LNCaP clone FGC (cell line): Measurements from ENCODE around the gene CPVL.
A peak's percentile ranks its signal among the peaks of the same experiment; 100 is the strongest.

Experiments used
- DNase-seq: peaks from one replicate; pipeline ENCODE4 v3.0.0-alpha.2; 2011; ENCODE audit warnings: low read depth
- H3K4me3 ChIP-seq: 2 replicates; pipeline ENCODE4 v1.5.1; 2011; ENCODE audit warnings: mild to moderate bottlenecking, low read depth, low read length, control low read depth
- CTCF ChIP-seq: IDR thresholded peaks from 2 replicates; pipeline ENCODE4 v1.5.1; 2012; ENCODE audit warnings: mild to moderate bottlenecking; ENCODE audit not compliant: control insufficient read depth, insufficient read depth; ENCODE audit errors: extremely low read depth

Gene CPVL

GRCh38 chr7:29173458-29173857 is 27.1 kb upstream of the CPVL start:
- no peak overlapping the region for H3K4me3 ChIP-seq
- TF ChIP-seq CTCF, result no peak

GRCh38 chr7:29170781-29171180 is 24.4 kb upstream of the CPVL start:
- no peak for TF ChIP-seq CTCF
- H3K4me3 ChIP-seq, result no peak overlapping the region
- DNase-seq, result no peak

More at GRCh38 chr7:29173458-29173857, 27.1 kb upstream of the CPVL start:
- DNase-seq, result no peak

GRCh38 chr7:29167721-29168120 is 21.4 kb upstream of the CPVL start:
- no peak overlapping the region for H3K4me3 ChIP-seq
- no peak for DNase-seq
- no peak for TF ChIP-seq CTCF

- DNase-seq, result peak; percentile 77
- TF ChIP-seq CTCF, result no peak
- H3K4me3 ChIP-seq, result no peak overlapping the region
Observed at GRCh38 chr7:29163854-29164253, 17.5 kb upstream of the CPVL start.

GRCh38 chr7:29162577-29162976 is 16.2 kb upstream of the CPVL start:
- TF ChIP-seq CTCF, result no peak
- H3K4me3 ChIP-seq, result no peak overlapping the region
- DNase-seq, result no peak

GRCh38 chr7:29161231-29161630 is 14.9 kb upstream of the CPVL start:
- no peak for TF ChIP-seq CTCF
- H3K4me3 ChIP-seq, result no peak overlapping the region
- DNase-seq, result no peak

GRCh38 chr7:29160080-29160479 is 13.7 kb upstream of the CPVL start:
- no peak for DNase-seq
- no peak overlapping the region for H3K4me3 ChIP-seq
- TF ChIP-seq CTCF, result no peak
